ENCODE data around the gene TBC1D22B. TPM values are rescaled to one million over a fixed set of nuclear protein-coding genes. Genes with fewer than 3 reads are reported as not detected.
"Not testable (repeated sequence)": the region's sequence is repeated elsewhere in the genome, so short reads cannot be mapped to it uniquely, and the experiment has no call there.

TBC1D22B gene
- polyA plus RNA-seq, 1 experiment = 9.8 TPM

- CTCF ChIA-PET = interaction anchor here (0.6 to 3.0 kb wide), 10 partner anchors 10 to 1979 kb away, joined by 3 to 18 read pairs (median 5); no protein-coding TSS in a partner anchor
- no peak for DNase-seq (ENCODE audit: low read depth, low spot score)
- no peak overlapping the region for H3K4me3 ChIP-seq (ENCODE audit: low read depth, low read length)
- H3K27ac ChIP-seq (ENCODE audit: low read depth, low read length) = no peak overlapping the region
- H3K9me3 ChIP-seq (ENCODE audit: control insufficient read depth, insufficient read depth, low read length) = no peaks in the 10 kb centered on the region
- TF ChIP-seq CTCF (IDR thresholded peaks at IDR 0.05; ENCODE audit: low read depth, low read length) = peak; percentile 78
- no peaks in the 10 kb centered on the region for H3K27me3 ChIP-seq (ENCODE audit: control insufficient read depth, insufficient read depth, low read length)
- POLR2A ChIA-PET = interaction anchor here (0.6 kb wide), 1 partner anchor 248 kb away, joined by 7 read pairs; no protein-coding TSS in a partner anchor
Measured at GRCh38 chr6:37303891-37304503, 46.4 kb downstream of the TBC1D22B start.

- no peaks in the 10 kb centered on the region for H3K9me3 ChIP-seq (ENCODE audit: control insufficient read depth, insufficient read depth, low read length)
- TF ChIP-seq CTCF (IDR thresholded peaks at IDR 0.05; ENCODE audit: low read depth, low read length) = no peak
- CTCF ChIA-PET = interaction anchor here (0.6 to 3.0 kb wide), 5 partner anchors 10 to 1979 kb away, joined by 3 to 18 read pairs (median 6); no protein-coding TSS in a partner anchor
- no peak for DNase-seq (ENCODE audit: low read depth, low spot score)
- POLR2A ChIA-PET = no interaction called here
- H3K27ac ChIP-seq (ENCODE audit: low read depth, low read length) = no peak overlapping the region
- H3K4me3 ChIP-seq (ENCODE audit: low read depth, low read length) = no peak overlapping the region
- H3K27me3 ChIP-seq (ENCODE audit: control insufficient read depth, insufficient read depth, low read length) = no peaks in the 10 kb centered on the region
Measured at GRCh38 chr6:37304766-37305165, 47.2 kb downstream of the TBC1D22B start.

GRCh38 chr6:37305841-37306425 is 48.4 kb downstream of the TBC1D22B start:
- ChIA-PET CTCF (interaction anchor here (1.2 kb wide), 1 partner anchor 9 kb away, joined by 3 read pairs; no protein-coding TSS in a partner anchor), POLR2A (interaction anchor here (0.6 kb wide), 1 partner anchor 48 kb away, joined by 3 read pairs; the partner anchor contains the start of gene RNF8)
- no peak overlapping the region for H3K4me3 ChIP-seq (ENCODE audit: low read depth, low read length)
- DNase-seq (ENCODE audit: low read depth, low spot score) = no peak
- no peak for TF ChIP-seq CTCF (IDR thresholded peaks at IDR 0.05; ENCODE audit: low read depth, low read length)
- H3K27ac ChIP-seq (ENCODE audit: low read depth, low read length) = no peak overlapping the region
- no peaks in the 10 kb centered on the region for H3K9me3 ChIP-seq (ENCODE audit: control insufficient read depth, insufficient read depth, low read length)
- no peaks in the 10 kb centered on the region for H3K27me3 ChIP-seq (ENCODE audit: control insufficient read depth, insufficient read depth, low read length)

GRCh38 chr6:37306624-37307222 is 49.2 kb downstream of the TBC1D22B start:
- ChIA-PET POLR2A (no interaction called here), CTCF (interaction anchor here (1.5 kb wide), 1 partner anchor 289 kb away, joined by 4 read pairs; no protein-coding TSS in a partner anchor)
- TF ChIP-seq CTCF (IDR thresholded peaks at IDR 0.05; ENCODE audit: low read depth, low read length) = no peak

GRCh38 chr6:37307484-37307883 is 49.9 kb downstream of the TBC1D22B start:
- not testable (repeated sequence) for H3K4me3 ChIP-seq (ENCODE audit: low read depth, low read length); H3K27me3 ChIP-seq (ENCODE audit: control insufficient read depth, insufficient read depth, low read length); H3K9me3 ChIP-seq (ENCODE audit: control insufficient read depth, insufficient read depth, low read length); DNase-seq (ENCODE audit: low read depth, low spot score)
- POLR2A ChIA-PET = interaction anchor here (0.7 kb wide), 1 partner anchor 321 kb away, joined by 4 read pairs; the partner anchor contains the start of gene MTCH1
- CTCF ChIA-PET = interaction anchor here (1.1 to 1.5 kb wide), 2 partner anchors 18 to 289 kb away, joined by 4 to 7 read pairs; no protein-coding TSS in a partner anchor
- peak overlapping the region; percentile 13 for H3K27ac ChIP-seq (ENCODE audit: low read depth, low read length)

More at GRCh38 chr6:37306624-37307222, 49.2 kb downstream of the TBC1D22B start:
- Histone ChIP-seq H3K27ac (ENCODE audit: low read depth, low read length) (no peak overlapping the region), H3K9me3 (ENCODE audit: control insufficient read depth, insufficient read depth, low read length) (no peaks in the 10 kb centered on the region), H3K27me3 (ENCODE audit: control insufficient read depth, insufficient read depth, low read length) (no peaks in the 10 kb centered on the region), H3K4me3 (ENCODE audit: low read depth, low read length) (no peak overlapping the region)
- no peak for DNase-seq (ENCODE audit: low read depth, low spot score)
